Heart right ventricle (tissue), 16 donors: ENCODE data around the gene PRXL2A. TPM values are rescaled to one million over a fixed set of nuclear protein-coding genes. Genes with fewer than 3 reads are reported as not detected.
A peak's percentile ranks its signal among the peaks of the same experiment; 100 is the strongest.

Experiments used
- ATAC-seq, 8 donors: fragments of 200-7000 bp; cut with Tn5 transposase; one replicate each; pipeline ENCODE4 v1.9.1; 2020; ENCODE audit warnings: mild to moderate bottlenecking in 8 of 8, moderate library complexity in 8 of 8, moderate number of reproducible peaks in 1 of 8
- DNase-seq, 2 donors: peaks; one replicate each; pipeline ENCODE4 v3.0.0-alpha.2; 2020
- H3K27ac ChIP-seq, 10 donors: fragments of 200-600 bp; sonication (generic) in 2 of 10; one replicate each; pipeline versions ENCODE4 v1.5.0 to v1.8.0; 2020 to 2022; ENCODE audit warnings: mild to moderate bottlenecking in 3 of 10
- H3K27me3 ChIP-seq, 7 donors: fragments of 200-600 bp; one replicate each; pipeline ENCODE4 v1.8.0; 2021 to 2022; ENCODE audit warnings: mild to moderate bottlenecking in 2 of 7
- H3K36me3 ChIP-seq, 9 donors: fragments of 200-600 bp; sonication (generic) in 1 of 9; one replicate each; pipeline versions ENCODE4 v1.5.0 to v1.8.0; 2020 to 2022; ENCODE audit warnings: mild to moderate bottlenecking in 2 of 9
- H3K4me1 ChIP-seq, 9 donors: fragments of 200-600 bp; sonication (generic) in 1 of 9; one replicate each; pipeline versions ENCODE4 v1.5.0 to v1.8.0; 2020 to 2022; ENCODE audit warnings: mild to moderate bottlenecking in 4 of 9
- H3K4me3 ChIP-seq, 10 donors: fragments of 200-600 bp; sonication (generic) in 2 of 10; one replicate each; pipeline versions ENCODE4 v1.5.0 to v1.8.0; 2020 to 2022; ENCODE audit warnings: mild to moderate bottlenecking in 7 of 10, moderate library complexity in 2 of 10
- H3K9me3 ChIP-seq, 11 donors: fragments of 200-600 bp in 10 of 11; sonication (generic) in 2 of 11; one replicate each; pipeline versions ENCODE4 v1.5.0 to v1.8.0; 2013 to 2022; ENCODE audit warnings: mild to moderate bottlenecking in 2 of 11, control low read depth in 1 of 11, moderate library complexity in 1 of 11
- WGBS, 2 donors: extraction: QIAGEN DNeasy Blood & Tissue Kit; methylation state at CpG; one replicate each; pipeline ENCODE4 v1.1.7; 2013; ENCODE audit warnings: inconsistent platforms in 1 of 2; 5-methylcytosine and 5-hydroxymethylcytosine counted together
- intact Hi-C, 10 donors: fragments of 100-400 bp; cut with DNase I; formaldehyde crosslinking; loops; one replicate each; pipeline versions ENCODE4 v1.11.1 to v1.14.2; 2022
- polyA plus RNA-seq, 2 donors: library from polyadenylated mRNA; stranded (reverse); fragments of 200-250 nt; gene quantifications; one replicate each; pipeline ENCODE4 v1.2.3, GENCODE V29; 2013
- total RNA-seq, 10 donors: library from RNA; stranded (reverse); fragmentation: NEBNext Ultra II Directional in 3 of 10; extraction: Animal tissue kit (Norgen Biotek cat#: 25700) in 3 of 10; gene quantifications; one replicate each; pipeline versions ENCODE4 v1.2.1 to v1.2.4, GENCODE V29; 2021 to 2023
- TF ChIP-seq, protein P1 (sequence below), 9 donors: fragments of 200-600 bp; sonication (generic) in 2 of 9; IDR thresholded peaks; one replicate each; pipeline versions ENCODE4 v1.5.0 to v1.8.0; 2021 to 2022; ENCODE audit warnings: antibody characterized with exemption in 9 of 9, mild to moderate bottlenecking in 5 of 9, moderate library complexity in 1 of 9
- donor health status: Arrhythmogenic right ventricular cardiomyopathy.
- donor health status: ischemic (EF 13 %, LVEDD 7.1; RV severe dilation, severe dysfunction).
- donor health status: healthy with polysubstance abuse.
- donor health status: DM: no; HTN: yes; CAD: no.
- donor health status: DM: no; HTN: no; CAD: no.
- donor health status: ischemic (EF 25% LVEDD 6.9; RV normal size, moderate dysfunction).
- donor health status: ischemic (EF 25% LVEDD 5.7; RV mildly dilated, moderate dysfunction).
- donor health status: healthy.
- donor health status: DM: yes; HTN: yes; CAD: no.
- donor health status: Ischemic cardiomyopathy.
- donor health status: ischemic (EF 35%, LVEDD 5.7; RV mildly dilated, moderate dysfunction).
- donor health status: nonischemic (EF 11% LVEDD 7.7; RV severe dilation, severe dysfunction).
- donor health status: DM: yes; HTN: yes; CAD: no.
- donor health status: PGD.
- donor health status: ischemic (EF 29% LVEDD 5.4; RV normal size, mild dysfunction).
- donor health status: nonischemic (EF 23%, LVEDD 6.1; RV moderate dilation, normal function).

Gene PRXL2A
- total and polyA plus RNA-seq, 12 donors, result 46.0 to 135 (median 81.4) TPM

DNA sequence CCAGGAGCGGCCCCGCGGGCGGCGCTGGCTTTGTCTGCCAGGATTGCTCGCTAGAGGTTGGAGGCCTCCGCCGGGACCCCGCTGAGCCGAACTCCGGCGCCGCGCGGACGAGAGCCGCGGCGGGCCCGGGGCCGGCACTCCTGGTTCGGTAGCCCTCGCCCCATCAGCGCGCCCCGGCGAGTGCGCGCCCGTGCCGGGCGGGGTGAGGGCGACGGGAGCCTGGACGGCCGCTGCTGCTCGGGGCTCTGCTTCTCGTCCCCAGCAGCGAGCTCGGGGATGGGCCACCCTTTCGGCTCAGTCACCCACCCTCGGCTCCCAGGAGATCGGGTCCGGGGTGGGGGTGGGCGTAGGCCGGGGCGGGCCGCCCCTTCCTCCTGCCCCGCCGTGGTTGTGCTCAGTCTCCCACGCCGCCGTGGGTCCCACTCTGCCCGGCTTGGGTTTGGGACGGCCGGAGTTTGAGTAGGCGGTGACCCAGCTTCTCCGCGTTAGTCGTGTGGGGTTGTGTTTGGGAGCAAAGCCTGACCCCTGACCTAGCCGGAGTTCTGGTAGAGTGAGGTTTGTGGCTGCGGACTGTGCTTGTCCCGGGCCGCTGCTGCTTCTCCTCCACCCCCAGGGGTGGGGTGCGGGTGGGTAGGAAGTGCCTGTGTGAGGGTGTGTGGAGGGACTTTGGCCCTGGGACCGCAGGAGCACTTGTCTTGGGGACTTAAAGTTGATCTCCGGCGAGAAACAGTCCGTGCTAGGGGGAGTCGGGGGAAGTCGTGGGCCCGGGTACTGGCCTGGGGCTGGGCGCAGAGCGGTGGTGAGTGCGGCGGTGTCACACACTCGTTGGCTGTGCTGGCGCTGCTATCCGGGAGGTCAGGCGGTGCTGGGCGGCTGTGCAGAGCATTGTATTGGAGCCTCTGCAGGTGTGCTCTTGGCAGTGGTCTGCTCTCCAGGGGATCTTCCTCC lies 46.4 kb downstream of the PRXL2A start:
- peaks cover 0 to 4% (median 0%) of the 10 kb centered on the region in 9 donors for H3K36me3 ChIP-seq
- TF ChIP-seq, protein P1, sequence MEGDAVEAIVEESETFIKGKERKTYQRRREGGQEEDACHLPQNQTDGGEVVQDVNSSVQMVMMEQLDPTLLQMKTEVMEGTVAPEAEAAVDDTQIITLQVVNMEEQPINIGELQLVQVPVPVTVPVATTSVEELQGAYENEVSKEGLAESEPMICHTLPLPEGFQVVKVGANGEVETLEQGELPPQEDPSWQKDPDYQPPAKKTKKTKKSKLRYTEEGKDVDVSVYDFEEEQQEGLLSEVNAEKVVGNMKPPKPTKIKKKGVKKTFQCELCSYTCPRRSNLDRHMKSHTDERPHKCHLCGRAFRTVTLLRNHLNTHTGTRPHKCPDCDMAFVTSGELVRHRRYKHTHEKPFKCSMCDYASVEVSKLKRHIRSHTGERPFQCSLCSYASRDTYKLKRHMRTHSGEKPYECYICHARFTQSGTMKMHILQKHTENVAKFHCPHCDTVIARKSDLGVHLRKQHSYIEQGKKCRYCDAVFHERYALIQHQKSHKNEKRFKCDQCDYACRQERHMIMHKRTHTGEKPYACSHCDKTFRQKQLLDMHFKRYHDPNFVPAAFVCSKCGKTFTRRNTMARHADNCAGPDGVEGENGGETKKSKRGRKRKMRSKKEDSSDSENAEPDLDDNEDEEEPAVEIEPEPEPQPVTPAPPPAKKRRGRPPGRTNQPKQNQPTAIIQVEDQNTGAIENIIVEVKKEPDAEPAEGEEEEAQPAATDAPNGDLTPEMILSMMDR (IDR thresholded peaks at IDR 0.05), result no peak
- peaks cover 0 to 12% (median 0%) of the 10 kb centered on the region in 11 donors for H3K9me3 ChIP-seq
- WGBS, 2 donors, result 0 to 1% methylated on average over 81 of the region's 81 CpGs
- no peaks in the 10 kb centered on the region for H3K27me3 ChIP-seq
- H3K4me3 ChIP-seq, result peak overlapping the region; percentile 76 to 99 (median 95)
- peak; percentile 56 to 62 for DNase-seq
- intact Hi-C loops, result loop anchor here in 4 of 10 donors (2.0 to 5.0 kb wide), 4 partner anchors 42 to 48 kb away; partner anchors contain the start of gene PRXL2A (in 1 of the 4)
- H3K4me1 ChIP-seq, result peaks cover 12 to 68% (median 57%) of the 10 kb centered on the region in 9 donors
- peak overlapping the region; percentile 95 to 100 (median 100) for H3K27ac ChIP-seq
- ATAC-seq, result peak; percentile 21 to 56 (median 43)

DNA sequence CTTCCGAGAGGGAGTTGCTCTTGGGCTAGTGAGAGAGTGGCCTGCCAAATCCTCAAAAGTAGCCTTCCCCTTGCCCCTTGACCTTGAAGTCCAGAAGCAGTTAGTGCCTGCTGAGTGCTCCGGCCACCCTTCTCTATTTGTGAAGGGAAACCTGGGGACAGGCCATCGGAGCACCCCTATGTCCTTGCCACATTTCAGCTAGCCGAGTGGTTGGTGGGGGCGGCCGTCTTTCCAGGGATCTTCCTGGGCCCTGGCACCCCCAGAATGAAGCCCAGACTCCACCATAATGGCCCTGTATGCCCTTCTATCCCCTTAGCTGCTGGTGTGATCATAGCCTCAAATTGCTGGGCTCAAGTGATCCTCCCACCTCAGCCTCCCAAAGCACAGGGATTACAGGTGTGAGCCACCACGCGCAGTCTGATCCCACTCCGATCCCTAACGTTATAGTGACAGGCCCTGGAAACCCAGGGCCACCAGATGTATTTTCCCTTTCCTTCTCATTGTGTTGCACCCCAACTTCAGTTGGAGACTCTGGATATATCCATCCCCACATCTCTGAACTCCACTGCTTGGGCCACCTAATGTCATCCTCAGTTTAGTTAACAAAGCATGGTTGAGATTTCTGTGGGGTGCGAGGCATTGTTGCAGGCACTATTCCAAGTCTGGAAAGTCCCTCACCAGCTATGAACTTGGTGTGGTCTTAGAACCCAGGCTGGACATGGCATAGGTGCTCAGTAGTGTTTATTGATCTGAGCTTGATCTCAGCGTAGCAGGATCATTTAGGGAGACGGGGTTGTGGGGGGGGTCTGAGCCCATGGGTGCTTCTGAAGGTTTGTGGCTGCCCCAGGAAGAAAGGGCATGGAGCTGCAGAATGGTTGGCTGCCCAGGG lies 47.4 kb downstream of the PRXL2A start:
- H3K9me3 ChIP-seq, result peaks cover 0 to 12% (median 0%) of the 10 kb centered on the region in 11 donors
- peaks cover 0 to 4% (median 0%) of the 10 kb centered on the region in 9 donors for H3K36me3 ChIP-seq
- ATAC-seq, result no peak
- H3K27ac ChIP-seq, result peak overlapping the region; percentile 95 to 100 (median 100)
- no peaks in the 10 kb centered on the region for H3K27me3 ChIP-seq
- H3K4me1 ChIP-seq, result peaks cover 17 to 76% (median 66%) of the 10 kb centered on the region in 9 donors
- intact Hi-C loops, result loop anchor here in 2 of 10 donors (2.0 to 5.0 kb wide), 2 partner anchors 42 to 47 kb away; no protein-coding TSS in a partner anchor
- 45 to 57% methylated on average over 13 of the region's 13 CpGs for WGBS, 2 donors
- H3K4me3 ChIP-seq, result peak overlapping the region; percentile 76 to 99 (median 95)
- DNase-seq, result no peak
- TF ChIP-seq, protein P1 (IDR thresholded peaks at IDR 0.05), result no peak

DNA sequence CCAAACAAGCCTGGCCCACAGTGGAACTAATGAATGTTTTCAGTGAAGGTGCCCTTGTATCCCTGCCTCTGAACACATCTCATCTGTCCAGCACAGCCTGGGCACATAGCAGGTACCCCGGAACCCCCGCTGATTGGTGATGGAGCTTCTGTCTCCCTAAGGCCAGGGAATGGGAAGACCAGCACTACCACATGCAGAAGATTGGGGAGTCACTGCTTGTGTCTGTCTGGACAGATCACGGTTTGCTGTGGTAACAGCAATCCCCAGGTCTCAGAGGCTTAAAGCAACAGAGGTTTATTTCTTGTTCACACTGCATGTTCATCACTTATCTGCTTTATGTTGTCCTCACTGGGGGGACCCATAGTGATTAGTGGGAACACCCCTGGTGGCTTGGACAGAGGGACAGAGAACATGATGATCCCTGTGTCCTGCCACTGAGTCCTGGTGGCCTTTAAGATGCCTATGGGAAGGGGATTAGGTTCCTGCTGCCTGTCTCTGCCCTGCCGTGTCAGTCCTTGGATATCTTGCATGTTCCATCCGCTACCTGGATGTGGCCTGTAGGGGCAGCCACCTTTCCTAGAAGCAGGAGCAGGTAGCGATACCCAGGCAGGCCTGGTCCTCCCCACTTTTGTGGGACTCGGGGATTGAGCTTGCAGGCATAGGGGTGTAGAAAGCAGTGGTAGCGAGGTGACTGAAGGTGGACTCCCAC lies 49.4 kb downstream of the PRXL2A start:
- WGBS, 2 donors, result 81 to 87% methylated on average over 8 of the region's 8 CpGs
- TF ChIP-seq, protein P1 (IDR thresholded peaks at IDR 0.05), result no peak
- Histone ChIP-seq H3K27ac (peak overlapping the region in 9 of 10 donors; percentile 33 to 100 (median 84)), H3K27me3 (no peaks in the 10 kb centered on the region), H3K36me3 (peaks cover 0 to 4% (median 0%) of the 10 kb centered on the region in 9 donors), H3K4me3 (peak overlapping the region in 7 of 10 donors; percentile 3 to 97 (median 26)), H3K9me3 (no peaks in the 10 kb centered on the region), H3K4me1 (peaks cover 25 to 86% (median 84%) of the 10 kb centered on the region in 9 donors)
- intact Hi-C loops, result loop anchor here in 1 of 10 donors (5.0 kb wide), 1 partner anchor 40 kb away; no protein-coding TSS in a partner anchor
- DNase-seq (no peak), ATAC-seq (no peak)
